NT2/D1 (cell line): ENCODE results near the gene HUS1B.

Experiments used
- SUZ12 ChIP-seq: IDR thresholded peaks from 2 replicates; pipeline ENCODE4 v1.6.1; 2011; ENCODE audit not compliant: insufficient read length, insufficient read depth; ENCODE audit errors: extremely low read depth
- YY1 ChIP-seq: IDR thresholded peaks from 2 replicates; pipeline ENCODE4 v1.6.1; 2011; ENCODE audit not compliant: insufficient read length, insufficient read depth
- ZNF274 ChIP-seq: IDR thresholded peaks from 2 replicates; pipeline ENCODE4 v1.6.1; 2011; ENCODE audit warnings: mild to moderate bottlenecking, low read depth, low read length

- no peak for TF ChIP-seq ZNF274
- TF ChIP-seq SUZ12 = no peak
- no peak for TF ChIP-seq YY1
Measured at GRCh38 chr6:657743-658142, 843 bp upstream of the HUS1B start.
